Measurements from ENCODE around the gene SPTY2D1. TPM values are rescaled to one million over a fixed set of nuclear protein-coding genes. Genes with fewer than 3 reads are reported as not detected.
A peak's percentile ranks its signal among the peaks of the same experiment; 100 is the strongest.
"Not testable (repeated sequence)": the region's sequence is repeated elsewhere in the genome, so short reads cannot be mapped to it uniquely, and the experiment has no call there.

Gene SPTY2D1
- 12.8 TPM for polyA plus RNA-seq (2013, experiment 1 of 4)
- 15.3 TPM for polyA plus RNA-seq (2013, experiment 2 of 4)
- polyA plus RNA-seq (2013, experiment 3 of 4): 12.0 TPM
- polyA plus RNA-seq (2013, experiment 4 of 4): 15.6 TPM

- Histone ChIP-seq H3K4me3 (ENCODE audit: insufficient read depth, low read depth, low read length) (peak within 1 kb of the TSS; percentile 97), H3K9me3 (ENCODE audit: control insufficient read depth, low read length) (no peaks in the 10 kb centered on the region), H3K27ac (ENCODE audit: insufficient read depth, low read depth, low read length, poor library complexity, severe bottlenecking) (peak within 1 kb of the TSS; percentile 89), H3K27me3 (ENCODE audit: control insufficient read depth, insufficient read depth, low read length, poor library complexity, severe bottlenecking) (peaks cover 4% of the 10 kb centered on the region), H3K4me1 (ENCODE audit: control insufficient read depth, insufficient read depth, low read length) (no peaks in the 10 kb centered on the region), H3K36me3 (ENCODE audit: control insufficient read depth, insufficient read depth, low read length) (no peaks in the 10 kb centered on the region)
- 0 to 1% methylated on average over 60 of the region's 60 CpGs for WGBS, 2 experiments
Observed at GRCh38 chr11:18634140-18635032, at the start of gene SPTY2D1. SPTY2D1 (minus strand) TSS chr11:18634342; CDS start chr11:18634257, 85 bp downstream.

- no peaks in the 10 kb centered on the region for H3K27me3 ChIP-seq (ENCODE audit: control insufficient read depth, insufficient read depth, low read length, poor library complexity, severe bottlenecking)
- H3K9me3 ChIP-seq (ENCODE audit: control insufficient read depth, low read length): no peaks in the 10 kb centered on the region
- WGBS, 2 experiments: 100% methylated on average over 1 to 2 of the region's 3 CpGs
- no peak overlapping the region for H3K27ac ChIP-seq (ENCODE audit: insufficient read depth, low read depth, low read length, poor library complexity, severe bottlenecking)
- no peak overlapping the region for H3K4me3 ChIP-seq (ENCODE audit: insufficient read depth, low read depth, low read length)
- no peaks in the 10 kb centered on the region for H3K4me1 ChIP-seq (ENCODE audit: control insufficient read depth, insufficient read depth, low read length)
- no peaks in the 10 kb centered on the region for H3K36me3 ChIP-seq (ENCODE audit: control insufficient read depth, insufficient read depth, low read length)
Observed at GRCh38 chr11:18682466-18682865, 48.3 kb upstream of the SPTY2D1 start.

GRCh38 chr11:18681949-18682348 lies 47.8 kb upstream of the SPTY2D1 start:
- not testable (repeated sequence) for H3K36me3 ChIP-seq (ENCODE audit: control insufficient read depth, insufficient read depth, low read length); H3K4me3 ChIP-seq (ENCODE audit: insufficient read depth, low read depth, low read length); H3K4me1 ChIP-seq (ENCODE audit: control insufficient read depth, insufficient read depth, low read length); H3K27ac ChIP-seq (ENCODE audit: insufficient read depth, low read depth, low read length, poor library complexity, severe bottlenecking); H3K9me3 ChIP-seq (ENCODE audit: control insufficient read depth, low read length); H3K27me3 ChIP-seq (ENCODE audit: control insufficient read depth, insufficient read depth, low read length, poor library complexity, severe bottlenecking)
- 90 to 100% methylated on average over 1 of the region's 1 CpG for WGBS, 2 experiments

DNA sequence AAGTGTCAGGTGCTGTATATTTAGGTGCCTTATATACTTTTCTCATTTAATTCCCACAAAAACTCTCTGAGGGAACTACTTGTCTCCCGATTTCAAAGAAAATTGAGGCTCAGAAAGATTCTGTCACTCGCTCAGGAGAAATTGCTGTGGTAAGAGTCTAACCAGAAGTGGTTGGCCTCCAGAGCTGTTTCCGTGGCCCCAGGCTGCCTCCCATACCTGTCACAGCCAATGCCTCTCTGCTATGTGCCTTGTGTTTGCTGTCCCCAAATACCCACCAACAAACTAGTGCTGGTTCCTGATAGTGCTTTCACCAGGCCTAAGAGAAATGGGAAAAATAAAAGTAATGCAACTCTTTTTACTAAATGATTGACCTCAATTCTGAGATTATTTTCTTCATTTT lies 43.4 kb upstream of the SPTY2D1 start:
- Histone ChIP-seq H3K4me1 (ENCODE audit: control insufficient read depth, insufficient read depth, low read length) (no peaks in the 10 kb centered on the region), H3K36me3 (ENCODE audit: control insufficient read depth, insufficient read depth, low read length) (no peaks in the 10 kb centered on the region), H3K9me3 (ENCODE audit: control insufficient read depth, low read length) (no peaks in the 10 kb centered on the region), H3K27ac (ENCODE audit: insufficient read depth, low read depth, low read length, poor library complexity, severe bottlenecking) (no peak overlapping the region), H3K4me3 (ENCODE audit: insufficient read depth, low read depth, low read length) (no peak overlapping the region), H3K27me3 (ENCODE audit: control insufficient read depth, insufficient read depth, low read length, poor library complexity, severe bottlenecking) (no peaks in the 10 kb centered on the region)
- 89 to 90% methylated on average over 3 of the region's 3 CpGs for WGBS, 2 experiments

GRCh38 chr11:18676803-18677202 lies 42.7 kb upstream of the SPTY2D1 start:
- Histone ChIP-seq H3K4me3 (ENCODE audit: insufficient read depth, low read depth, low read length) (no peak overlapping the region), H3K36me3 (ENCODE audit: control insufficient read depth, insufficient read depth, low read length) (no peaks in the 10 kb centered on the region), H3K4me1 (ENCODE audit: control insufficient read depth, insufficient read depth, low read length) (no peaks in the 10 kb centered on the region), H3K27me3 (ENCODE audit: control insufficient read depth, insufficient read depth, low read length, poor library complexity, severe bottlenecking) (no peaks in the 10 kb centered on the region), H3K9me3 (ENCODE audit: control insufficient read depth, low read length) (no peaks in the 10 kb centered on the region), H3K27ac (ENCODE audit: insufficient read depth, low read depth, low read length, poor library complexity, severe bottlenecking) (no peak overlapping the region)
- 85 to 90% methylated on average over 3 to 4 of the region's 4 CpGs for WGBS, 2 experiments

GRCh38 chr11:18672209-18672608 lies 38.1 kb upstream of the SPTY2D1 start:
- H3K27me3 ChIP-seq (ENCODE audit: control insufficient read depth, insufficient read depth, low read length, poor library complexity, severe bottlenecking); H3K27ac ChIP-seq (ENCODE audit: insufficient read depth, low read depth, low read length, poor library complexity, severe bottlenecking); H3K9me3 ChIP-seq (ENCODE audit: control insufficient read depth, low read length); H3K4me1 ChIP-seq (ENCODE audit: control insufficient read depth, insufficient read depth, low read length); H3K36me3 ChIP-seq (ENCODE audit: control insufficient read depth, insufficient read depth, low read length); H3K4me3 ChIP-seq (ENCODE audit: insufficient read depth, low read depth, low read length): not testable (repeated sequence)
- 89 to 90% methylated on average over 5 of the region's 7 CpGs for WGBS, 2 experiments

DNA sequence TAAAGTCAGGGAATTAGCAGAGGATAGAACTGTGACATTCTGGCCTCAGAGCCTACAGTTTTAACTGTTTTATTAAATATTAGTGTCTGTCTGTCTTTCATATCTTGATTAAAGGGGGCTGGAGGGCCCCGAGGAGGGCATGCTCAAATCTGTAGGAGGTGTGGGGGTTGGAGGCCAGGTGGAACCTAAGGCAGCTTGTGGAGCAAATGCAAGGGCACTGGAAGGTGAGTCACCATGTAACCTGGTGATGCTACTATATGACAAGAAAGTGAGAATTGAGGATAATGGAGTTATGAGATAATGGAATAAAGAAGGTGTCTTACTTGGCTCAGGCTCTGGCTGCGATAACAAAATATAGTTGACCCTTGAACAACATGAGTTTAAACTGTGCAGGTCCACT lies 37.1 kb upstream of the SPTY2D1 start:
- WGBS, 2 experiments: 90 to 97% methylated on average over 2 of the region's 2 CpGs
- no peaks in the 10 kb centered on the region for H3K4me1 ChIP-seq (ENCODE audit: control insufficient read depth, insufficient read depth, low read length)
- H3K27ac ChIP-seq (ENCODE audit: insufficient read depth, low read depth, low read length, poor library complexity, severe bottlenecking): no peak overlapping the region
- H3K27me3 ChIP-seq (ENCODE audit: control insufficient read depth, insufficient read depth, low read length, poor library complexity, severe bottlenecking): no peaks in the 10 kb centered on the region
- no peaks in the 10 kb centered on the region for H3K36me3 ChIP-seq (ENCODE audit: control insufficient read depth, insufficient read depth, low read length)
- H3K4me3 ChIP-seq (ENCODE audit: insufficient read depth, low read depth, low read length): no peak overlapping the region
- no peaks in the 10 kb centered on the region for H3K9me3 ChIP-seq (ENCODE audit: control insufficient read depth, low read length)

GRCh38 chr11:18669711-18670110 lies 35.6 kb upstream of the SPTY2D1 start:
- 86 to 89% methylated on average over 4 of the region's 4 CpGs for WGBS, 2 experiments
- Histone ChIP-seq H3K9me3 (ENCODE audit: control insufficient read depth, low read length) (no peaks in the 10 kb centered on the region), H3K36me3 (ENCODE audit: control insufficient read depth, insufficient read depth, low read length) (no peaks in the 10 kb centered on the region), H3K4me3 (ENCODE audit: insufficient read depth, low read depth, low read length) (no peak overlapping the region), H3K27me3 (ENCODE audit: control insufficient read depth, insufficient read depth, low read length, poor library complexity, severe bottlenecking) (no peaks in the 10 kb centered on the region), H3K27ac (ENCODE audit: insufficient read depth, low read depth, low read length, poor library complexity, severe bottlenecking) (no peak overlapping the region), H3K4me1 (ENCODE audit: control insufficient read depth, insufficient read depth, low read length) (no peaks in the 10 kb centered on the region)

GRCh38 chr11:18669219-18669596 lies 35.1 kb upstream of the SPTY2D1 start:
- Histone ChIP-seq H3K36me3 (ENCODE audit: control insufficient read depth, insufficient read depth, low read length) (no peaks in the 10 kb centered on the region), H3K27me3 (ENCODE audit: control insufficient read depth, insufficient read depth, low read length, poor library complexity, severe bottlenecking) (no peaks in the 10 kb centered on the region), H3K4me1 (ENCODE audit: control insufficient read depth, insufficient read depth, low read length) (no peaks in the 10 kb centered on the region), H3K27ac (ENCODE audit: insufficient read depth, low read depth, low read length, poor library complexity, severe bottlenecking) (no peak overlapping the region), H3K4me3 (ENCODE audit: insufficient read depth, low read depth, low read length) (no peak overlapping the region), H3K9me3 (ENCODE audit: control insufficient read depth, low read length) (no peaks in the 10 kb centered on the region)
- 73 to 87% methylated on average over 2 of the region's 2 CpGs for WGBS, 2 experiments

- WGBS, 2 experiments: 90 to 94% methylated on average over 4 of the region's 4 CpGs
- Histone ChIP-seq H3K4me3 (ENCODE audit: insufficient read depth, low read depth, low read length) (no peak overlapping the region), H3K9me3 (ENCODE audit: control insufficient read depth, low read length) (no peaks in the 10 kb centered on the region), H3K4me1 (ENCODE audit: control insufficient read depth, insufficient read depth, low read length) (no peaks in the 10 kb centered on the region), H3K27me3 (ENCODE audit: control insufficient read depth, insufficient read depth, low read length, poor library complexity, severe bottlenecking) (no peaks in the 10 kb centered on the region), H3K27ac (ENCODE audit: insufficient read depth, low read depth, low read length, poor library complexity, severe bottlenecking) (no peak overlapping the region), H3K36me3 (ENCODE audit: control insufficient read depth, insufficient read depth, low read length) (no peaks in the 10 kb centered on the region)
Observed at GRCh38 chr11:18668131-18668530, 34.0 kb upstream of the SPTY2D1 start.
